Adrenal gland (tissue), 5 donors: ENCODE data around the gene CELF2.

Experiments used
- POLR2A ChIP-seq, 2 donors: fragments of 450-650 bp; IDR thresholded peaks; one replicate each; pipeline ENCODE4 v1.6.1; 2017; ENCODE audit warnings: antibody characterized with exemption in 2 of 2, mild to moderate bottlenecking in 2 of 2, moderate library complexity in 1 of 2
- TF ChIP-seq, protein P1 (sequence below), 6 experiments: fragments of 450-650 bp in 4 of 6; fragments of 200-600 bp in 2 of 6; sonication (generic) in 1 of 6; IDR thresholded peaks; 1 replicate in 5 of 6; 2 replicates in 1 of 6; pipeline versions ENCODE4 v1.5.1 to v1.8.0; 2016 to 2021; ENCODE audit warnings: antibody characterized with exemption in 6 of 6, mild to moderate bottlenecking in 2 of 6, moderate library complexity in 1 of 6
- donor health status: DM: no; HTN: no; CAD: no.

DNA sequence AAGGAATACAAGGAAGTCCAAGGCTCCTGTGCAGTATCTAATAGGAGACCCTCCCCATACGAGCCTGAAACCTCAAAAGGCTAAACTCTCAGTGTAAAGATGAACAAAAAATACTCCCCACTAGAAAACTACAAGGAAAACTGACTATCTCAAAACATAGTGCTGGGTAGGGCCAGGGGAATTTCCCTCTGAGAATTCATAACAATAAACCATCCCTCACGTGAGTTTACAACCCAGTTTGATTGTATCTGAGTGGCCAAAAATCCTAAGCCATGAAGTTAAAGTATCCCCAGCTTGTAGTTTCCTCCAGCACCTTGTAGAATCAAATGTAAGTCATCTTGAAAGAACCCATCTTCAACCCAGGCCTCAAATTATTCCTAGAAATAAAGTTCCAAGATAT, 293.4 kb downstream of the CELF2 start:
- TF ChIP-seq, protein P1, sequence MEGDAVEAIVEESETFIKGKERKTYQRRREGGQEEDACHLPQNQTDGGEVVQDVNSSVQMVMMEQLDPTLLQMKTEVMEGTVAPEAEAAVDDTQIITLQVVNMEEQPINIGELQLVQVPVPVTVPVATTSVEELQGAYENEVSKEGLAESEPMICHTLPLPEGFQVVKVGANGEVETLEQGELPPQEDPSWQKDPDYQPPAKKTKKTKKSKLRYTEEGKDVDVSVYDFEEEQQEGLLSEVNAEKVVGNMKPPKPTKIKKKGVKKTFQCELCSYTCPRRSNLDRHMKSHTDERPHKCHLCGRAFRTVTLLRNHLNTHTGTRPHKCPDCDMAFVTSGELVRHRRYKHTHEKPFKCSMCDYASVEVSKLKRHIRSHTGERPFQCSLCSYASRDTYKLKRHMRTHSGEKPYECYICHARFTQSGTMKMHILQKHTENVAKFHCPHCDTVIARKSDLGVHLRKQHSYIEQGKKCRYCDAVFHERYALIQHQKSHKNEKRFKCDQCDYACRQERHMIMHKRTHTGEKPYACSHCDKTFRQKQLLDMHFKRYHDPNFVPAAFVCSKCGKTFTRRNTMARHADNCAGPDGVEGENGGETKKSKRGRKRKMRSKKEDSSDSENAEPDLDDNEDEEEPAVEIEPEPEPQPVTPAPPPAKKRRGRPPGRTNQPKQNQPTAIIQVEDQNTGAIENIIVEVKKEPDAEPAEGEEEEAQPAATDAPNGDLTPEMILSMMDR (IDR thresholded peaks at IDR 0.05): no peak
- TF ChIP-seq POLR2A (IDR thresholded peaks at IDR 0.05): no peak
